Activated CD4-positive, alpha-beta T cell treated with anti-CD3 and anti-CD28 coated beads, Interleukin-2, amount 50 U/mL, for 24 hours (primary cell): ENCODE results near the gene DOK1.

Experiments used
- DNase-seq, 2 donors: peaks; one replicate each; pipeline ENCODE4 v3.0.0-alpha.2; 2020; ENCODE audit warnings: low read depth in 1 of 2, low spot score in 1 of 2

The DOK1 gene

GRCh38 chr2:74553892-74554819 lies at the start of gene DOK1, which contains the start of gene LOXL3:
DOK1 (plus strand) TSS chr2:74554720; CDS start chr2:74554755, 35 bp downstream.
LOXL3 (minus strand) TSS chr2:74553942; CDS start chr2:74552634, 1,308 bp downstream.
- DNase-seq: peak; percentile 71 to 74

GRCh38 chr2:74505448-74506246 lies 48.9 kb upstream of the DOK1 start:
- no peak for DNase-seq

- peak; percentile 98 for DNase-seq
Observed at GRCh38 chr2:74507145-74507925, 47.2 kb upstream of the DOK1 start, which contains the start of gene PCGF1. PCGF1 (minus strand) TSS chr2:74507695; CDS start chr2:74507668, 27 bp downstream.

GRCh38 chr2:74507926-74508520 lies 46.5 kb upstream of the DOK1 start:
- no peak for DNase-seq

- DNase-seq: no peak
Observed at GRCh38 chr2:74510272-74510671, 44.2 kb upstream of the DOK1 start.

- DNase-seq: no peak
Observed at GRCh38 chr2:74511104-74511989, 43.2 kb upstream of the DOK1 start.

- no peak for DNase-seq
Observed at GRCh38 chr2:74512744-74513604, 41.5 kb upstream of the DOK1 start.

- no peak for DNase-seq
Observed at GRCh38 chr2:74513605-74514367, 40.7 kb upstream of the DOK1 start.

- DNase-seq: no peak
Observed at GRCh38 chr2:74514368-74515270, 39.9 kb upstream of the DOK1 start, which contains the start of gene TLX2. TLX2 (plus strand) TSS chr2:74514450; CDS start chr2:74514807, 357 bp downstream.

- no peak for DNase-seq
Observed at GRCh38 chr2:74515271-74515980, 39.1 kb upstream of the DOK1 start.

GRCh38 chr2:74515981-74516633 lies 38.4 kb upstream of the DOK1 start:
- peak; percentile 49 to 76 for DNase-seq

- DNase-seq: no peak
Observed at GRCh38 chr2:74516650-74517049, 37.9 kb upstream of the DOK1 start.

GRCh38 chr2:74522516-74522915 lies 32.0 kb upstream of the DOK1 start:
- no peak for DNase-seq

GRCh38 chr2:74524005-74524404 lies 30.5 kb upstream of the DOK1 start:
- no peak for DNase-seq

GRCh38 chr2:74524955-74525716 lies 29.4 kb upstream of the DOK1 start:
- no peak for DNase-seq
